ENCODE measurements around the gene PBRM1.

Gene PBRM1

GRCh38 chr3:52522651-52523251 lies 163.0 kb downstream of the PBRM1 start:
- no peak for DNase-seq

GRCh38 chr3:52521881-52522650 lies 163.6 kb downstream of the PBRM1 start:
- no peak for DNase-seq

- DNase-seq, result no peak
These were observed 164.3 kb downstream of the PBRM1 start for GRCh38 chr3:52521488-52521824.

- DNase-seq, result no peak
These were observed 164.8 kb downstream of the PBRM1 start for GRCh38 chr3:52520716-52521487.

- DNase-seq, result no peak
These were observed 165.5 kb downstream of the PBRM1 start for GRCh38 chr3:52520141-52520667.

- no peak for DNase-seq
These were observed 166.1 kb downstream of the PBRM1 start for GRCh38 chr3:52519445-52520140.

GRCh38 chr3:52518723-52519444 lies 166.8 kb downstream of the PBRM1 start:
- no peak for DNase-seq

GRCh38 chr3:52517796-52518722 lies 167.7 kb downstream of the PBRM1 start:
- no peak for DNase-seq

- no peak for DNase-seq
These were observed 169.1 kb downstream of the PBRM1 start for GRCh38 chr3:52516509-52517195.

GRCh38 chr3:52515192-52515591 lies 170.5 kb downstream of the PBRM1 start:
- DNase-seq, result no peak

- no peak for DNase-seq
These were observed 171.1 kb downstream of the PBRM1 start for GRCh38 chr3:52514576-52514975.

GRCh38 chr3:52513281-52513680 lies 172.4 kb downstream of the PBRM1 start:
- no peak for DNase-seq

- no peak for DNase-seq
These were observed 173.0 kb downstream of the PBRM1 start for GRCh38 chr3:52512727-52513126.

GRCh38 chr3:52512105-52512504 lies 173.6 kb downstream of the PBRM1 start:
- no peak for DNase-seq

- DNase-seq, result no peak
These were observed 174.2 kb downstream of the PBRM1 start for GRCh38 chr3:52511509-52511908.

- DNase-seq, result no peak
These were observed 175.9 kb downstream of the PBRM1 start for GRCh38 chr3:52509753-52510328.

GRCh38 chr3:52507359-52507758 lies 178.4 kb downstream of the PBRM1 start:
- no peak for DNase-seq

GRCh38 chr3:52506266-52506966 lies 179.3 kb downstream of the PBRM1 start:
- DNase-seq, result no peak

- DNase-seq, result no peak
These were observed 180.7 kb downstream of the PBRM1 start for GRCh38 chr3:52504977-52505376.

Data from NCI-H1930 (cell line).